Mesothelial cell of epicardium (in vitro differentiated cells): ENCODE results near the gene ADAMTSL1. TPM values are rescaled to one million over a fixed set of nuclear protein-coding genes. Genes with fewer than 3 reads are reported as not detected.
A peak's percentile ranks its signal among the peaks of the same experiment; 100 is the strongest.

Experiments
- DNase-seq, 2 experiments: peaks; one replicate each; pipeline ENCODE4 v3.0.0; 2021; ENCODE audit warnings: low spot score in 2 of 2; ENCODE audit not compliant: unreplicated experiment in 2 of 2
- H3K27ac Mint-ChIP-seq: 2 replicates; pipeline ENCODE4 v1.8.0; 2021; ENCODE audit warnings: mixed read lengths
- H3K27me3 Mint-ChIP-seq: 2 replicates; pipeline ENCODE4 v1.8.0; 2021; ENCODE audit warnings: low read depth, mixed read lengths
- H3K36me3 Mint-ChIP-seq: 2 replicates; pipeline ENCODE4 v1.8.0; 2021; ENCODE audit warnings: mixed read lengths
- H3K4me1 Mint-ChIP-seq: 2 replicates; pipeline ENCODE4 v1.8.0; 2021; ENCODE audit warnings: mixed read lengths
- H3K4me3 Mint-ChIP-seq: 2 replicates; pipeline ENCODE4 v1.8.0; 2021; ENCODE audit warnings: mild to moderate bottlenecking, moderate library complexity, mixed read lengths
- H3K9me3 Mint-ChIP-seq: 2 replicates; pipeline ENCODE4 v1.8.0; 2021; ENCODE audit warnings: mixed read lengths
- total RNA-seq: library from RNA; stranded (reverse); gene quantifications from 3 replicates; pipeline ENCODE4 v1.2.1, GENCODE V29; 2021
- TF ChIP-seq, protein P1 (sequence below): fragments of 200-600 bp; sonication (generic); IDR thresholded peaks from one replicate; pipeline ENCODE4 v1.5.0; 2021; ENCODE audit warnings: antibody characterized with exemption; ENCODE audit not compliant: unreplicated experiment

Gene ADAMTSL1
- total RNA-seq, 1 donor from 2014 or later = 48.0 TPM

DNA sequence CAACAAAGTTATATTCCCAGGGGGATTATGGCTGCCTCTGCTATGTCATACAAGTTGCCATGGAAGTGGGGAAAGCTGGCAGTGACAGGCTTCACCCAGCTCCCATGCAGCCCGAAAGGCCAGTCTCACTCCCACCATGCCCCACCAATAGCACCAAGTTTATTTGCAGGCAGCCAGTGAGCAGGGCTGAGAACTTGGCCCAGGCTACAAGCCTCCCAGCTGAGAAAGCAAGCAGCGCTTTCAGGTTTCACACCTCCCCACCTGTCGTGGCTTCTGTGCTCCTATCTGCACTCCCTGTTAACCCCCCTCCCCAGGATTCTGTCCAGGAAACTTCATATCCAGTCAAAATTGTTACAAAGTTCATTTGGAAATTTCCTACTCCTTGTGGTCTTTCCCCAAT is 404.0 kb downstream of the ADAMTSL1 start:
- Mint-ChIP-seq H3K36me3 (peaks cover under 1% of the 10 kb centered on the region), H3K4me3 (no peak overlapping the region), H3K4me1 (no peaks in the 10 kb centered on the region), H3K27me3 (peaks cover 31% of the 10 kb centered on the region), H3K27ac (no peak overlapping the region), H3K9me3 (peaks cover 27% of the 10 kb centered on the region)
- TF ChIP-seq, protein P1, sequence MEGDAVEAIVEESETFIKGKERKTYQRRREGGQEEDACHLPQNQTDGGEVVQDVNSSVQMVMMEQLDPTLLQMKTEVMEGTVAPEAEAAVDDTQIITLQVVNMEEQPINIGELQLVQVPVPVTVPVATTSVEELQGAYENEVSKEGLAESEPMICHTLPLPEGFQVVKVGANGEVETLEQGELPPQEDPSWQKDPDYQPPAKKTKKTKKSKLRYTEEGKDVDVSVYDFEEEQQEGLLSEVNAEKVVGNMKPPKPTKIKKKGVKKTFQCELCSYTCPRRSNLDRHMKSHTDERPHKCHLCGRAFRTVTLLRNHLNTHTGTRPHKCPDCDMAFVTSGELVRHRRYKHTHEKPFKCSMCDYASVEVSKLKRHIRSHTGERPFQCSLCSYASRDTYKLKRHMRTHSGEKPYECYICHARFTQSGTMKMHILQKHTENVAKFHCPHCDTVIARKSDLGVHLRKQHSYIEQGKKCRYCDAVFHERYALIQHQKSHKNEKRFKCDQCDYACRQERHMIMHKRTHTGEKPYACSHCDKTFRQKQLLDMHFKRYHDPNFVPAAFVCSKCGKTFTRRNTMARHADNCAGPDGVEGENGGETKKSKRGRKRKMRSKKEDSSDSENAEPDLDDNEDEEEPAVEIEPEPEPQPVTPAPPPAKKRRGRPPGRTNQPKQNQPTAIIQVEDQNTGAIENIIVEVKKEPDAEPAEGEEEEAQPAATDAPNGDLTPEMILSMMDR = no peak
- DNase-seq = no peak

DNA sequence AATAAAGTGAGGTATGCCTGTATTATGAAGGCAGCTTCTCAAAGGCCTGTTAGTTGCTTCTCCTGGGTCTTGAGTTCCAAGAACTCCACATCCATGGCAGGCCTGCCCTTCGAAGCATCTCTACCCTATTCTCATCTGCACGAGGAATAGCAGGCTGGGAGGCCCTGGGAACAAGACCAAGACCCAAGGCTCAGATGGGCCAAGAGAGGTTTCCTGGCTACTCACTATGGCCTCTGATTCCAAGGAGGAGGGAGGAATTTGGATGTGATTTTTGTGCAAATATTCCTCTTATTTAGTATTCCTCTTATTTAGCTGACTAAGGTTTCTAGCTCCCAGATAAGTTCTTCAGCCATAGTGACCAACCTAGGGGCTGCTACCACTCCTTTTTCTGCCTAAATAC is 407.8 kb downstream of the ADAMTSL1 start:
- H3K4me3 Mint-ChIP-seq = no peak overlapping the region
- TF ChIP-seq, protein P1 = no peak
- peaks cover 12% of the 10 kb centered on the region for H3K36me3 Mint-ChIP-seq
- no peak overlapping the region for H3K27ac Mint-ChIP-seq
- DNase-seq = no peak
- H3K9me3 Mint-ChIP-seq = peaks cover 18% of the 10 kb centered on the region
- no peaks in the 10 kb centered on the region for H3K4me1 Mint-ChIP-seq
- H3K27me3 Mint-ChIP-seq = peaks cover 13% of the 10 kb centered on the region

DNA sequence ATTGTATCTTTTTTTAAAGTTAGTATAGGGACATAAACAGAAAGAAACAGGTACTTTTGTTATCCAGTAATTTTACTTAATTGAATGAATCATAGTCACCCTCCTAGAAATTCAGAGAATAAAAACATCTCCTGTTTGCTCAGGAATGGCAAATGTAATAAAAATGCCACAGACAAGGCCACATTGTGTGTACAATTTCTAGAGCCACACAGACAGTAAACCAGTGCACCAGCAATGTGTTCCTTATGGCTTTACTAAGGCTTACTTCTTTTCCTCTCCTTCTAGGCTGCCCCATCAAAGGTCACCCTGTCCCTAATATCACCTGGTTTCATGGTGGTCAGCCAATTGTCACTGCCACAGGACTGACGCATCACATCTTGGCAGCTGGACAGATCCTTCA is 413.6 kb downstream of the ADAMTSL1 start:
- Mint-ChIP-seq H3K4me1 (peaks cover 19% of the 10 kb centered on the region), H3K27ac (no peak overlapping the region), H3K36me3 (peaks cover 21% of the 10 kb centered on the region), H3K27me3 (no peaks in the 10 kb centered on the region), H3K4me3 (no peak overlapping the region), H3K9me3 (peaks cover 19% of the 10 kb centered on the region)
- no peak for DNase-seq
- TF ChIP-seq, protein P1 = no peak

DNA sequence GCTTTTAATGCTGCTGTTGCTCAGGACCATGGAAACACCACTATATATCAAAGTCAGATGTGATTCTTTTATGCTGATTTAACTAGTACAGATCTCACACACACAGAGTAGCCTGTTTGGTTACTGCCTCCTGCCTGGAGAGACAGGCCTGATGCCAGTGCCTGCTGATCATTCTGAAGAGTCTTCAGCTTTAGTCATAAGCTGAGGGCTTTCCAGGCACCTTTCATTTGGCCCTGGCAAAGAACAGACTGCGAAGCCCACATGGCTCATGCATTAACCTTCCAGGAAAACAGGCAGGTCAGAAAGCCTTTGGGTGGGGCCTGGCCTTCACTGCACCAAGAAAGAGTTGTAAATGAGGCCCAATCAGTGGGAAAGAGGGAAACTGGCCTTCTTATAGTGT is 414.3 kb downstream of the ADAMTSL1 start:
- H3K27ac Mint-ChIP-seq = no peak overlapping the region
- H3K27me3 Mint-ChIP-seq = no peaks in the 10 kb centered on the region
- H3K36me3 Mint-ChIP-seq = peaks cover 24% of the 10 kb centered on the region
- DNase-seq = no peak
- H3K4me3 Mint-ChIP-seq = no peak overlapping the region
- peaks cover 19% of the 10 kb centered on the region for H3K4me1 Mint-ChIP-seq
- H3K9me3 Mint-ChIP-seq = peaks cover 20% of the 10 kb centered on the region
- TF ChIP-seq, protein P1 = no peak

DNA sequence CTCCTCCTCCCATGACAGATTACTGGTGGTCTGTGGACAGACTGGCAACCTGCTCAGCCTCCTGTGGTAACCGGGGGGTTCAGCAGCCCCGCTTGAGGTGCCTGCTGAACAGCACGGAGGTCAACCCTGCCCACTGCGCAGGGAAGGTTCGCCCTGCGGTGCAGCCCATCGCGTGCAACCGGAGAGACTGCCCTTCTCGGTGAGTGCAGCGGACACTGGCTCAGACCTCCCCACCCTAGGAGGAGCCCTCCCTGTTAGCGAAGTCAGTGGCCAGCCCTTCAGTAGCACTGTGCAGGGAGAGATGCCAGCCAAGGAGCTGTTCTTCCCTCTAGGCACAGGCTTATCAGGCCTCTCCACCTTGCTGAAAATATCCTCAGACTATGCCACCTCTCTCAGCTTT is 415.6 kb downstream of the ADAMTSL1 start:
- H3K9me3 Mint-ChIP-seq = peaks cover 23% of the 10 kb centered on the region
- TF ChIP-seq, protein P1 = no peak
- no peak for DNase-seq
- no peak overlapping the region for H3K27ac Mint-ChIP-seq
- H3K27me3 Mint-ChIP-seq = no peaks in the 10 kb centered on the region
- peaks cover 19% of the 10 kb centered on the region for H3K4me1 Mint-ChIP-seq
- H3K4me3 Mint-ChIP-seq = no peak overlapping the region
- H3K36me3 Mint-ChIP-seq = peaks cover 25% of the 10 kb centered on the region

DNA sequence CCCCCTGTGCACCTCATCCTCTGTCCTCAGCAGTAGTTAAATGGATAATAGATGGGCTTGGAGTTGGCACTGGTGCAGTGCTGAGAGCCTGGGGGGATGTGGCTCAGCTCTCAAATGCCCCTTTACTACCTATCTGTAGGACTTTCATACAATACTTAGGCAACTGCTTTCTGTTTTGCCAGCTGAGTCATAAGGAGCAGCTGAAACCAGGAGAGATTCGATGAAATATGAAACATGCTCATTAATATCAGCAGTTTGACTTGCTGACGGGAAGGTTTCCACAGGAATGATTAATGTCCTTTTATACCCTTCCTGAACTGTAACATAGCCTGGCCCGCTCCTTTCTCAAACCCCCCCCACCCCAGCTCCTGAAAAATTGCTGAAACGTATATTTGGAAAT is 416.4 kb downstream of the ADAMTSL1 start:
- Mint-ChIP-seq H3K36me3 (peaks cover 28% of the 10 kb centered on the region), H3K4me3 (no peak overlapping the region), H3K27me3 (no peaks in the 10 kb centered on the region), H3K27ac (peak overlapping the region; percentile 31), H3K4me1 (peaks cover 19% of the 10 kb centered on the region), H3K9me3 (peaks cover 27% of the 10 kb centered on the region)
- TF ChIP-seq, protein P1 = no peak
- DNase-seq = no peak
